SHP77 treated with DMSO at 0.1 percent for 48 hours (cell line): ENCODE data around the gene PPP3CA.

Experiments used
- DNase-seq: peaks from one replicate; lab custom pipeline; 2025; lab: John Stamatoyannopoulos, UW

The PPP3CA gene

GRCh38 chr4:101050088-101050836 is 297.1 kb downstream of the PPP3CA start:
- no peak for DNase-seq

- DNase-seq: no peak
Measured at GRCh38 chr4:101049549-101050001, 297.8 kb downstream of the PPP3CA start.

GRCh38 chr4:101044766-101045165 is 302.6 kb downstream of the PPP3CA start:
- no peak for DNase-seq

- no peak for DNase-seq
Measured at GRCh38 chr4:101042847-101043246, 304.5 kb downstream of the PPP3CA start.

- no peak for DNase-seq
Measured at GRCh38 chr4:101040776-101041175, 306.6 kb downstream of the PPP3CA start.

- no peak for DNase-seq
Measured at GRCh38 chr4:101039367-101039766, 308.0 kb downstream of the PPP3CA start.

GRCh38 chr4:101037938-101038413 is 309.4 kb downstream of the PPP3CA start:
- no peak for DNase-seq

GRCh38 chr4:101037249-101037648 is 310.1 kb downstream of the PPP3CA start:
- DNase-seq: no peak

- DNase-seq: no peak
Measured at GRCh38 chr4:101035487-101035886, 311.8 kb downstream of the PPP3CA start.

- DNase-seq: no peak
Measured at GRCh38 chr4:101033986-101034385, 313.3 kb downstream of the PPP3CA start.

GRCh38 chr4:101032541-101032940 is 314.8 kb downstream of the PPP3CA start:
- no peak for DNase-seq

- DNase-seq: no peak
Measured at GRCh38 chr4:101031971-101032370, 315.4 kb downstream of the PPP3CA start.

- DNase-seq: no peak
Measured at GRCh38 chr4:101028886-101029285, 318.4 kb downstream of the PPP3CA start.

- DNase-seq: no peak
Measured at GRCh38 chr4:101027721-101028120, 319.6 kb downstream of the PPP3CA start.

GRCh38 chr4:101025755-101026154 is 321.6 kb downstream of the PPP3CA start:
- DNase-seq: no peak

- DNase-seq: no peak
Measured at GRCh38 chr4:101022151-101023024, 324.9 kb downstream of the PPP3CA start.

GRCh38 chr4:101020956-101021355 is 326.4 kb downstream of the PPP3CA start:
- no peak for DNase-seq

- no peak for DNase-seq
Measured at GRCh38 chr4:101019941-101020401, 327.4 kb downstream of the PPP3CA start.

GRCh38 chr4:101019313-101019712 is 328.0 kb downstream of the PPP3CA start:
- DNase-seq: no peak

- DNase-seq: no peak
Measured at GRCh38 chr4:101018836-101019235, 328.5 kb downstream of the PPP3CA start.

- no peak for DNase-seq
Measured at GRCh38 chr4:101014417-101014816, 332.9 kb downstream of the PPP3CA start.

GRCh38 chr4:101010987-101011386 is 336.3 kb downstream of the PPP3CA start:
- no peak for DNase-seq

GRCh38 chr4:101009471-101009870 is 337.9 kb downstream of the PPP3CA start:
- no peak for DNase-seq
